ENCODE data around the gene USF3. TPM values are rescaled to one million over a fixed set of nuclear protein-coding genes. Genes with fewer than 3 reads are reported as not detected.

The USF3 gene
- total and polyA plus RNA-seq, 2 of the 8 experiments (the other 6 are each of a cell fraction or from before 2014, with no cell fraction given): 9.6 to 18.5 TPM

- Histone ChIP-seq H4K5ac (ENCODE audit: insufficient read length, low read depth, low read length) (no peak overlapping the region), H2AFZ (ENCODE audit: low read length) (no peak overlapping the region), H2BK15ac (ENCODE audit: low read length) (no peak overlapping the region), H2BK12ac (ENCODE audit: low read depth, low read length) (no peak overlapping the region), H3K23me2 (ENCODE audit: low read depth, low read length) (no peaks in the 10 kb centered on the region), H3K4me2 (ENCODE audit: insufficient read depth in 1 of 2, low read depth in 2 of 2, low read length in 2 of 2) (no peak overlapping the region), H3K9ac (replicated peaks in 1 of 4; ENCODE audit: extremely low read depth in 1 of 4, low read depth in 3 of 4, low read length in 3 of 4) (no peak overlapping the region), H3K79me2 (ENCODE audit: control insufficient read depth in 1 of 2, insufficient read depth in 2 of 2, low read length in 2 of 2) (no peaks in the 10 kb centered on the region), H3K56ac (replicated peaks; ENCODE audit: insufficient read length, low read depth, low read length) (no peak overlapping the region), H3K14ac (ENCODE audit: insufficient read length) (no peak overlapping the region), H3K4ac (replicated peaks; ENCODE audit: insufficient read length, low read depth, low read length) (no peak overlapping the region), H2BK120ac (replicated peaks; ENCODE audit: low read depth, low read length) (no peak overlapping the region), H4K8ac (ENCODE audit: extremely low read depth, insufficient read depth, low read length) (no peak overlapping the region), H3K23ac (ENCODE audit: insufficient read length) (no peak overlapping the region), H2BK5ac (ENCODE audit: low read depth, low read length) (no peak overlapping the region), H3K27ac (ENCODE audit: low read depth, low read length) (no peak overlapping the region), H3K18ac (ENCODE audit: extremely low read depth, low read length) (no peak overlapping the region), H3K9me3 (ENCODE audit: insufficient read depth in 2 of 2, low read depth in 1 of 2, low read length in 1 of 2) (no peaks in the 10 kb centered on the region), H3K4me3 (ENCODE audit: extremely low read depth in 1 of 4, insufficient read depth in 2 of 4, low read depth in 3 of 4, low read length in 4 of 4) (no peak overlapping the region), H3K4me1 (replicated peaks in 1 of 4; ENCODE audit: control insufficient read depth in 3 of 4, insufficient read depth in 4 of 4, low read length in 3 of 4) (no peaks in the 10 kb centered on the region), H3K27me3 (replicated peaks in 1 of 4; ENCODE audit: control insufficient read depth in 3 of 4, extremely low read depth in 1 of 4, insufficient read depth in 3 of 4, low read length in 3 of 4) (no peaks in the 10 kb centered on the region), H4K20me1 (replicated peaks in 1 of 2; ENCODE audit: control insufficient read depth in 1 of 2, insufficient read depth in 2 of 2, low read length in 2 of 2) (no peaks in the 10 kb centered on the region), H2AK5ac (ENCODE audit: low read depth, low read length) (no peak overlapping the region), H3K79me1 (ENCODE audit: low read depth, low read length) (no peaks in the 10 kb centered on the region), H4K91ac (replicated peaks; ENCODE audit: insufficient read length, low read length) (no peak overlapping the region), H2BK20ac (ENCODE audit: low read length) (no peak overlapping the region), H3K36me3 (ENCODE audit: control insufficient read depth in 2 of 4, insufficient read depth in 4 of 4, low read length in 3 of 4) (no peaks in the 10 kb centered on the region)
- no peak for TF ChIP-seq JUN (IDR thresholded peaks at IDR 0.05; ENCODE audit: low read depth, low read length)
- CTCF ChIA-PET (ENCODE audit: partially characterized antibody): interaction anchor here (1.0 to 5.0 kb wide), 19 partner anchors 10 to 593 kb away, joined by 3 to 43 read pairs (median 5); partner anchors contain the start of gene SPICE1
- no peak for FAIRE-seq
- POLR2A ChIA-PET (ENCODE audit: partially characterized antibody): no interaction called here
- DNase-seq (ENCODE audit: low read depth in 1 of 2, low spot score in 2 of 2): no peak
- WGBS, 2 experiments (ENCODE audit: extremely low coverage in 1 of 2, insufficient coverage in 1 of 2, insufficient read length in 1 of 2, insufficient replicate concordance in 2 of 2, low coverage in 1 of 2, low lambda C conversion rate in 2 of 2, missing lambda C conversion rate in 1 of 2): 91% methylated on average over 2 of the region's 2 CpGs; no CpG with 5 or more reads in 1 of the 2 experiments
These were observed 68.1 kb downstream of the USF3 start for GRCh38 chr3:113628316-113628715.

All from H1 (cell line).